GM23338 (cell line): Measurements from ENCODE around the gene RASSF7. TPM values are rescaled to one million over a fixed set of nuclear protein-coding genes. Genes with fewer than 3 reads are reported as not detected.

Experiments
- ATAC-seq: fragments of 200-7000 bp; cut with Tn5 transposase; 3 replicates; pipeline ENCODE4 v1.9.1; 2020
- DNase-seq: peaks from one replicate; pipeline ENCODE4 v3.0.0-alpha.2; 2015; ENCODE audit warnings: low spot score
- H2AFZ ChIP-seq: fragments of 200-600 bp; sonication (generic); 2 replicates; pipeline ENCODE4 v1.8.0; 2016; ENCODE audit warnings: antibody characterized with exemption, mild to moderate bottlenecking, moderate library complexity
- H3F3A ChIP-seq: fragments of 200-600 bp; sonication (generic); replicated peaks from 2 replicates; pipeline ENCODE4 v1.8.0; 2017; ENCODE audit warnings: antibody characterized with exemption, mixed run types, low read depth
- H3K27ac ChIP-seq: fragments of 200-600 bp; sonication (generic); 2 replicates; pipeline ENCODE4 v1.6.1; 2016; ENCODE audit warnings: low read depth
- H3K27me3 ChIP-seq: fragments of 200-600 bp; sonication (generic); 2 replicates; pipeline ENCODE4 v1.8.0; 2016; ENCODE audit warnings: mild to moderate bottlenecking, mixed run types, moderate library complexity; ENCODE audit not compliant: insufficient read depth
- H3K36me3 ChIP-seq: fragments of 200-600 bp; sonication (generic); 2 replicates; pipeline ENCODE4 v1.8.0; 2016; ENCODE audit warnings: mild to moderate bottlenecking; ENCODE audit not compliant: insufficient read depth
- H3K4me1 ChIP-seq: fragments of 200-600 bp; sonication (generic); 2 replicates; pipeline ENCODE4 v1.8.0; 2016; ENCODE audit warnings: mild to moderate bottlenecking, moderate library complexity; ENCODE audit not compliant: insufficient read depth
- H3K4me2 ChIP-seq: fragments of 200-600 bp; sonication (generic); 2 replicates; pipeline ENCODE4 v1.7.1; 2017; ENCODE audit warnings: mixed run types
- H3K4me3 ChIP-seq: fragments of 200-600 bp; sonication (generic); 2 replicates; pipeline ENCODE4 v1.6.1; 2016; ENCODE audit warnings: mixed run types
- H3K79me2 ChIP-seq: fragments of 200-600 bp; sonication (generic); replicated peaks from 2 replicates; pipeline ENCODE4 v1.8.0; 2017; ENCODE audit warnings: mild to moderate bottlenecking; ENCODE audit not compliant: insufficient read depth
- H3K9me2 ChIP-seq: fragments of 200-600 bp; sonication (generic); 2 replicates; pipeline ENCODE4 v1.8.0; 2017; ENCODE audit not compliant: insufficient read depth
- H4K20me1 ChIP-seq: fragments of 200-600 bp; sonication (generic); replicated peaks from 2 replicates; pipeline ENCODE4 v1.8.0; 2017; ENCODE audit warnings: mild to moderate bottlenecking; ENCODE audit not compliant: insufficient read depth
- H3K27ac Mint-ChIP-seq: 2 replicates; pipeline ENCODE4 v1.8.0; 2020; ENCODE audit warnings: inconsistent platforms, mild to moderate bottlenecking, moderate library complexity, mixed read lengths
- H3K27me3 Mint-ChIP-seq: 3 replicates; pipeline ENCODE4 v1.8.0; 2022; ENCODE audit warnings: low read depth, mild to moderate bottlenecking, moderate library complexity, mixed read lengths, inconsistent platforms; ENCODE audit not compliant: insufficient read depth, poor library complexity
- H3K36me3 Mint-ChIP-seq: 3 replicates; pipeline ENCODE4 v1.8.0; 2021; ENCODE audit warnings: low read depth, mild to moderate bottlenecking, inconsistent platforms, moderate library complexity, mixed read lengths
- H3K4me1 Mint-ChIP-seq: 3 replicates; pipeline ENCODE4 v1.8.0; 2020; ENCODE audit warnings: mild to moderate bottlenecking, inconsistent platforms, mixed read lengths
- H3K4me3 Mint-ChIP-seq: 3 replicates; pipeline ENCODE4 v1.8.0; 2021; ENCODE audit warnings: moderate library complexity, mild to moderate bottlenecking, inconsistent platforms, mixed read lengths
- H3K9me3 Mint-ChIP-seq: 3 replicates; pipeline ENCODE4 v1.8.0; 2020; ENCODE audit warnings: moderate library complexity, mild to moderate bottlenecking, inconsistent platforms, mixed read lengths
- CREB1 ChIP-seq: fragments of 250-450 bp; sonication (Bioruptor Pico); IDR thresholded peaks from 2 replicates; pipeline ENCODE4 v1.5.0; 2020; ENCODE audit warnings: low read depth, mild to moderate bottlenecking, moderate library complexity
- EZH2 ChIP-seq: fragments of 200-600 bp; sonication (generic); IDR thresholded peaks from one replicate; pipeline ENCODE4 v1.8.0; 2017; ENCODE audit warnings: antibody characterized with exemption, mild to moderate bottlenecking, low read depth; ENCODE audit not compliant: unreplicated experiment
- EZH2phosphoT487 ChIP-seq: fragments of 200-600 bp; sonication (generic); IDR thresholded peaks from one replicate; pipeline ENCODE4 v1.8.1; 2018; ENCODE audit warnings: antibody characterized with exemption; ENCODE audit not compliant: unreplicated experiment
- JUNB ChIP-seq: IDR thresholded peaks from one replicate; pipeline ENCODE4 v1.6.1; 2016; ENCODE audit warnings: antibody characterized with exemption; ENCODE audit not compliant: unreplicated experiment
- NANOG ChIP-seq: IDR thresholded peaks from 2 replicates; pipeline ENCODE4 v1.6.1; 2016; ENCODE audit warnings: antibody characterized with exemption, borderline replicate concordance
- POLR2AphosphoS5 ChIP-seq: IDR thresholded peaks from 2 replicates; pipeline ENCODE4 v1.6.1; 2016; ENCODE audit warnings: antibody characterized with exemption, low read depth
- STAT1 ChIP-seq: IDR thresholded peaks from one replicate; pipeline ENCODE4 v1.6.1; 2016; ENCODE audit warnings: antibody characterized with exemption; ENCODE audit not compliant: unreplicated experiment
- ZNF114 ChIP-seq: fragments of 250-450 bp; sonication (Bioruptor Pico); IDR thresholded peaks from 2 replicates; pipeline ENCODE4 v1.5.0; 2020; ENCODE audit warnings: mild to moderate bottlenecking, moderate library complexity
- ZNF331 ChIP-seq: fragments of 250-450 bp; sonication (Bioruptor Pico); IDR thresholded peaks from 2 replicates; pipeline ENCODE4 v1.5.0; 2020; ENCODE audit warnings: low read depth, mild to moderate bottlenecking, moderate library complexity
- polyA plus RNA-seq: library from polyadenylated mRNA; unstranded; fragments of >200 nt; fragmentation: Nextera tagmentation; extraction: Ambion mirVana; gene quantifications from 2 replicates; pipeline ENCODE4 v1.2.1, GENCODE V29; 2016
- total RNA-seq: library from RNA; depleted of rRNA; stranded (reverse); fragments of >200 nt; shearing (Covaris generic); gene quantifications from 2 replicates; pipeline ENCODE4 v1.2.3, GENCODE V29; 2014
- TF ChIP-seq, protein P1 (sequence below): IDR thresholded peaks from 2 replicates; pipeline ENCODE4 v1.6.1; 2016; ENCODE audit warnings: antibody characterized with exemption
- TF ChIP-seq, protein P2 (sequence below), 2 experiments: fragments of 200-600 bp in 1 of 2; sonication (generic) in 1 of 2; conservative IDR thresholded peaks; 2 replicates each; pipeline versions ENCODE4 v1.5.1 to v1.6.1; 2016 to 2017; ENCODE audit warnings: antibody characterized with exemption in 2 of 2, low read depth in 2 of 2, mild to moderate bottlenecking in 2 of 2, moderate library complexity in 1 of 2
- TF ChIP-seq, protein P3 (sequence below): IDR thresholded peaks from one replicate; pipeline ENCODE4 v1.6.1; 2018; ENCODE audit warnings: antibody characterized with exemption; ENCODE audit not compliant: unreplicated experiment
- TF ChIP-seq, protein P4 (sequence below): fragments of 250-450 bp; sonication (Bioruptor Pico); IDR thresholded peaks from 2 replicates; pipeline ENCODE4 v1.5.0; 2020; ENCODE audit warnings: mild to moderate bottlenecking, moderate library complexity

RASSF7 gene
- total and polyA plus RNA-seq, 2 experiments from 2014 or later = 39.6 to 64.8 TPM

DNA sequence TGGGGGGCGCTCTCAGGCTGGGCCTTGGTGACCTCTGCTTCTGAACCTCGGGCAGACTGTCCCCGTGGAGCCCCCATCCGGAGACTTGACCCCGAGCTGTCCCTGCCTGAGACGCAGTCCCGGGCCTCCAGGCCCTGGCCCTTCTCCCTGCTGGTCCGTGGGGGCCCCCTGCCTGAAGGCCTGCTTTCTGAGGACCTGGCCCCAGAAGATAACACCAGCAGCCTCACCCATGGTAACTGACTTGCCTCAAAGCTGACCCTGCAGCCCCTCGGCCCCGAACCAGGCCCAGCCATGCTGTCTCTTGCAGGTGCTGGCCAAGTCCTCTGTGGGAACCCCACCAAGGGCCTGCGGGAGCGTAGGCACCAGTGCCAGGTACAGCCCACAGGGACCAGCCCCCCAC is 9.2 kb upstream of the RASSF7 start:
- H3K36me3 Mint-ChIP-seq = no peaks in the 10 kb centered on the region
- Histone ChIP-seq H3K4me2 (no peak overlapping the region), H3K27me3 (peaks cover 12% of the 10 kb centered on the region), H3K36me3 (no peaks in the 10 kb centered on the region), H2AFZ (no peak overlapping the region), H4K20me1 (no peaks in the 10 kb centered on the region), H3K9me2 (no peaks in the 10 kb centered on the region), H3K79me2 (no peaks in the 10 kb centered on the region), H3F3A (0 out of 2 replicates have a peak, but pooled peaks cover 7% of the 10 kb centered on the region), H3K4me1 (peaks cover 3% of the 10 kb centered on the region; the same call in 1 of the 2 replicates), H3K4me3 (no peak overlapping the region), H3K27ac (no peak overlapping the region)
- H3K4me3 Mint-ChIP-seq = no peak overlapping the region
- peaks cover 7% of the 10 kb centered on the region for H3K27me3 Mint-ChIP-seq
- H3K4me1 Mint-ChIP-seq = no peaks in the 10 kb centered on the region; the same call in 2 of the 3 replicates
- H3K9me3 Mint-ChIP-seq = no peaks in the 10 kb centered on the region
- ATAC-seq (no peak), DNase-seq (no peak)
- H3K27ac Mint-ChIP-seq = no peak overlapping the region
- no peak for TF ChIP-seq STAT1
- TF ChIP-seq, protein P1, sequence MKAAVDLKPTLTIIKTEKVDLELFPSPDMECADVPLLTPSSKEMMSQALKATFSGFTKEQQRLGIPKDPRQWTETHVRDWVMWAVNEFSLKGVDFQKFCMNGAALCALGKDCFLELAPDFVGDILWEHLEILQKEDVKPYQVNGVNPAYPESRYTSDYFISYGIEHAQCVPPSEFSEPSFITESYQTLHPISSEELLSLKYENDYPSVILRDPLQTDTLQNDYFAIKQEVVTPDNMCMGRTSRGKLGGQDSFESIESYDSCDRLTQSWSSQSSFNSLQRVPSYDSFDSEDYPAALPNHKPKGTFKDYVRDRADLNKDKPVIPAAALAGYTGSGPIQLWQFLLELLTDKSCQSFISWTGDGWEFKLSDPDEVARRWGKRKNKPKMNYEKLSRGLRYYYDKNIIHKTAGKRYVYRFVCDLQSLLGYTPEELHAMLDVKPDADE = no peak
- TF ChIP-seq, protein P2, sequence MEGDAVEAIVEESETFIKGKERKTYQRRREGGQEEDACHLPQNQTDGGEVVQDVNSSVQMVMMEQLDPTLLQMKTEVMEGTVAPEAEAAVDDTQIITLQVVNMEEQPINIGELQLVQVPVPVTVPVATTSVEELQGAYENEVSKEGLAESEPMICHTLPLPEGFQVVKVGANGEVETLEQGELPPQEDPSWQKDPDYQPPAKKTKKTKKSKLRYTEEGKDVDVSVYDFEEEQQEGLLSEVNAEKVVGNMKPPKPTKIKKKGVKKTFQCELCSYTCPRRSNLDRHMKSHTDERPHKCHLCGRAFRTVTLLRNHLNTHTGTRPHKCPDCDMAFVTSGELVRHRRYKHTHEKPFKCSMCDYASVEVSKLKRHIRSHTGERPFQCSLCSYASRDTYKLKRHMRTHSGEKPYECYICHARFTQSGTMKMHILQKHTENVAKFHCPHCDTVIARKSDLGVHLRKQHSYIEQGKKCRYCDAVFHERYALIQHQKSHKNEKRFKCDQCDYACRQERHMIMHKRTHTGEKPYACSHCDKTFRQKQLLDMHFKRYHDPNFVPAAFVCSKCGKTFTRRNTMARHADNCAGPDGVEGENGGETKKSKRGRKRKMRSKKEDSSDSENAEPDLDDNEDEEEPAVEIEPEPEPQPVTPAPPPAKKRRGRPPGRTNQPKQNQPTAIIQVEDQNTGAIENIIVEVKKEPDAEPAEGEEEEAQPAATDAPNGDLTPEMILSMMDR (conservative IDR thresholded peaks at IDR 0.05; ENCODE audit: low read depth in 2 of 2) = no peak
- no peak for TF ChIP-seq ZNF331 (CRISPR knock-in tag)
- no peak for TF ChIP-seq EZH2phosphoT487
- TF ChIP-seq, protein P3, sequence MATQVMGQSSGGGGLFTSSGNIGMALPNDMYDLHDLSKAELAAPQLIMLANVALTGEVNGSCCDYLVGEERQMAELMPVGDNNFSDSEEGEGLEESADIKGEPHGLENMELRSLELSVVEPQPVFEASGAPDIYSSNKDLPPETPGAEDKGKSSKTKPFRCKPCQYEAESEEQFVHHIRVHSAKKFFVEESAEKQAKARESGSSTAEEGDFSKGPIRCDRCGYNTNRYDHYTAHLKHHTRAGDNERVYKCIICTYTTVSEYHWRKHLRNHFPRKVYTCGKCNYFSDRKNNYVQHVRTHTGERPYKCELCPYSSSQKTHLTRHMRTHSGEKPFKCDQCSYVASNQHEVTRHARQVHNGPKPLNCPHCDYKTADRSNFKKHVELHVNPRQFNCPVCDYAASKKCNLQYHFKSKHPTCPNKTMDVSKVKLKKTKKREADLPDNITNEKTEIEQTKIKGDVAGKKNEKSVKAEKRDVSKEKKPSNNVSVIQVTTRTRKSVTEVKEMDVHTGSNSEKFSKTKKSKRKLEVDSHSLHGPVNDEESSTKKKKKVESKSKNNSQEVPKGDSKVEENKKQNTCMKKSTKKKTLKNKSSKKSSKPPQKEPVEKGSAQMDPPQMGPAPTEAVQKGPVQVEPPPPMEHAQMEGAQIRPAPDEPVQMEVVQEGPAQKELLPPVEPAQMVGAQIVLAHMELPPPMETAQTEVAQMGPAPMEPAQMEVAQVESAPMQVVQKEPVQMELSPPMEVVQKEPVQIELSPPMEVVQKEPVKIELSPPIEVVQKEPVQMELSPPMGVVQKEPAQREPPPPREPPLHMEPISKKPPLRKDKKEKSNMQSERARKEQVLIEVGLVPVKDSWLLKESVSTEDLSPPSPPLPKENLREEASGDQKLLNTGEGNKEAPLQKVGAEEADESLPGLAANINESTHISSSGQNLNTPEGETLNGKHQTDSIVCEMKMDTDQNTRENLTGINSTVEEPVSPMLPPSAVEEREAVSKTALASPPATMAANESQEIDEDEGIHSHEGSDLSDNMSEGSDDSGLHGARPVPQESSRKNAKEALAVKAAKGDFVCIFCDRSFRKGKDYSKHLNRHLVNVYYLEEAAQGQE = no peak
- TF ChIP-seq NANOG = no peak
- no peak for TF ChIP-seq JUNB
- TF ChIP-seq, protein P4, sequence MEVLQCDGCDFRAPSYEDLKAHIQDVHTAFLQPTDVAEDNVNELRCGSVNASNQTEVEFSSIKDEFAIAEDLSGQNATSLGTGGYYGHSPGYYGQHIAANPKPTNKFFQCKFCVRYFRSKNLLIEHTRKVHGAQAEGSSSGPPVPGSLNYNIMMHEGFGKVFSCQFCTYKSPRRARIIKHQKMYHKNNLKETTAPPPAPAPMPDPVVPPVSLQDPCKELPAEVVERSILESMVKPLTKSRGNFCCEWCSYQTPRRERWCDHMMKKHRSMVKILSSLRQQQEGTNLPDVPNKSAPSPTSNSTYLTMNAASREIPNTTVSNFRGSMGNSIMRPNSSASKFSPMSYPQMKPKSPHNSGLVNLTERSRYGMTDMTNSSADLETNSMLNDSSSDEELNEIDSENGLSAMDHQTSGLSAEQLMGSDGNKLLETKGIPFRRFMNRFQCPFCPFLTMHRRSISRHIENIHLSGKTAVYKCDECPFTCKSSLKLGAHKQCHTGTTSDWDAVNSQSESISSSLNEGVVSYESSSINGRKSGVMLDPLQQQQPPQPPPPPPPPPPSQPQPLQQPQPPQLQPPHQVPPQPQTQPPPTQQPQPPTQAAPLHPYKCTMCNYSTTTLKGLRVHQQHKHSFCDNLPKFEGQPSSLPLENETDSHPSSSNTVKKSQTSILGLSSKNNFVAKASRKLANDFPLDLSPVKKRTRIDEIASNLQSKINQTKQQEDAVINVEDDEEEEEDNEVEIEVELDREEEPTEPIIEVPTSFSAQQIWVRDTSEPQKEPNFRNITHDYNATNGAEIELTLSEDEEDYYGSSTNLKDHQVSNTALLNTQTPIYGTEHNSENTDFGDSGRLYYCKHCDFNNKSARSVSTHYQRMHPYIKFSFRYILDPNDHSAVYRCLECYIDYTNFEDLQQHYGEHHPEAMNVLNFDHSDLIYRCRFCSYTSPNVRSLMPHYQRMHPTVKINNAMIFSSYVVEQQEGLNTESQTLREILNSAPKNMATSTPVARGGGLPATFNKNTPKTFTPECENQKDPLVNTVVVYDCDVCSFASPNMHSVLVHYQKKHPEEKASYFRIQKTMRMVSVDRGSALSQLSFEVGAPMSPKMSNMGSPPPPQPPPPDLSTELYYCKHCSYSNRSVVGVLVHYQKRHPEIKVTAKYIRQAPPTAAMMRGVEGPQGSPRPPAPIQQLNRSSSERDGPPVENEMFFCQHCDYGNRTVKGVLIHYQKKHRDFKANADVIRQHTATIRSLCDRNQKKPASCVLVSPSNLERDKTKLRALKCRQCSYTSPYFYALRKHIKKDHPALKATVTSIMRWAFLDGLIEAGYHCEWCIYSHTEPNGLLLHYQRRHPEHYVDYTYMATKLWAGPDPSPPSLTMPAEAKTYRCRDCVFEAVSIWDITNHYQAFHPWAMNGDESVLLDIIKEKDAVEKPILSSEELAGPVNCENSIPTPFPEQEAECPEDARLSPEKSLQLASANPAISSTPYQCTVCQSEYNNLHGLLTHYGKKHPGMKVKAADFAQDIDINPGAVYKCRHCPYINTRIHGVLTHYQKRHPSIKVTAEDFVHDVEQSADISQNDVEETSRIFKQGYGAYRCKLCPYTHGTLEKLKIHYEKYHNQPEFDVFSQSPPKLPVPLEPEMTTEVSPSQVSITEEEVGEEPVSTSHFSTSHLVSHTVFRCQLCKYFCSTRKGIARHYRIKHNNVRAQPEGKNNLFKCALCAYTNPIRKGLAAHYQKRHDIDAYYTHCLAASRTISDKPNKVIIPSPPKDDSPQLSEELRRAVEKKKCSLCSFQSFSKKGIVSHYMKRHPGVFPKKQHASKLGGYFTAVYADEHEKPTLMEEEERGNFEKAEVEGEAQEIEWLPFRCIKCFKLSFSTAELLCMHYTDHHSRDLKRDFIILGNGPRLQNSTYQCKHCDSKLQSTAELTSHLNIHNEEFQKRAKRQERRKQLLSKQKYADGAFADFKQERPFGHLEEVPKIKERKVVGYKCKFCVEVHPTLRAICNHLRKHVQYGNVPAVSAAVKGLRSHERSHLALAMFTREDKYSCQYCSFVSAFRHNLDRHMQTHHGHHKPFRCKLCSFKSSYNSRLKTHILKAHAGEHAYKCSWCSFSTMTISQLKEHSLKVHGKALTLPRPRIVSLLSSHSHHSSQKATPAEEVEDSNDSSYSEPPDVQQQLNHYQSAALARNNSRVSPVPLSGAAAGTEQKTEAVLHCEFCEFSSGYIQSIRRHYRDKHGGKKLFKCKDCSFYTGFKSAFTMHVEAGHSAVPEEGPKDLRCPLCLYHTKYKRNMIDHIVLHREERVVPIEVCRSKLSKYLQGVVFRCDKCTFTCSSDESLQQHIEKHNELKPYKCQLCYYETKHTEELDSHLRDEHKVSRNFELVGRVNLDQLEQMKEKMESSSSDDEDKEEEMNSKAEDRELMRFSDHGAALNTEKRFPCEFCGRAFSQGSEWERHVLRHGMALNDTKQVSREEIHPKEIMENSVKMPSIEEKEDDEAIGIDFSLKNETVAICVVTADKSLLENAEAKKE = no peak
- no peak for TF ChIP-seq ZNF114 (CRISPR knock-in tag)
- no peak for TF ChIP-seq POLR2AphosphoS5
- TF ChIP-seq EZH2 = no peak
- TF ChIP-seq CREB1 = no peak
